ACC112 (cell line): Measurements from ENCODE around the gene ZNF33B.

Experiments
- H2AFZ ChIP-seq: fragments of 200-600 bp; sonication (generic); one replicate; pipeline ENCODE4 v1.6.0; 2017; ENCODE audit warnings: antibody characterized with exemption, low read length; ENCODE audit not compliant: unreplicated experiment
- H3K27ac ChIP-seq: fragments of 200-600 bp; sonication (generic); 2 replicates; pipeline ENCODE4 v1.5.1; 2014; ENCODE audit warnings: low read depth, mild to moderate bottlenecking, antibody characterized with exemption, low read length, moderate library complexity
- H3K27me3 ChIP-seq: fragments of 200-600 bp; sonication (generic); 2 replicates; pipeline ENCODE4 v1.6.1; 2014; ENCODE audit warnings: mild to moderate bottlenecking, antibody characterized with exemption, low read length, moderate library complexity, mixed read lengths; ENCODE audit not compliant: insufficient read depth
- H3K36me3 ChIP-seq: fragments of 200-600 bp; sonication (generic); 2 replicates; pipeline ENCODE4 v1.6.1; 2016; ENCODE audit warnings: mild to moderate bottlenecking, antibody characterized with exemption, low read length, moderate library complexity, mixed read lengths; ENCODE audit not compliant: insufficient read depth
- H3K4me1 ChIP-seq: fragments of 200-600 bp; sonication (generic); one replicate; pipeline ENCODE4 v1.6.1; 2016; ENCODE audit warnings: low read length, mixed read lengths; ENCODE audit not compliant: insufficient read depth, unreplicated experiment, control insufficient read depth
- H3K4me3 ChIP-seq: fragments of 200-600 bp; sonication (generic); 2 replicates; pipeline ENCODE4 v1.5.1; 2014; ENCODE audit warnings: mild to moderate bottlenecking, low read depth, low read length
- H3K79me2 ChIP-seq: fragments of 200-600 bp; sonication (generic); one replicate; pipeline ENCODE4 v1.6.0; 2016; ENCODE audit warnings: low read length; ENCODE audit not compliant: control insufficient read depth, unreplicated experiment, insufficient read depth

ZNF33B gene

DNA sequence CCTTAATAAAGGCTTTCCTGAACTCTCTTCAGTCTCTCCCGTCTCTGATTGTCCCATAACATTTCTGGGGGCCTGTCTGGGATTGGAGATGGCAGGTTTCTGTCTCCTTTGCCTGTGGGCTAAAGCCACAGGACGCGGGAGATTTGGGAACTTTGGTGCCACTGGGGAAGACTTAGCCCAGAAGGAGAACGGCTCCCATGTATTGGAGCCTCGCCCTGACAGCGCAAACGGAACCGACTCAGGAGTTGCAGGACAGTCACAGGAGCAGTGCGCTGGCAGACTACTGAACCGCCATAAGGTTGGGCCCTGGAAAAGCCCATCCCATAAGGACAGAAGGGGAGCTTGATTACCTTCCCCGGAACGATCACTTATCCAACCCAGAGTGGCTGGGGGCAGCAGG, 7.1 kb upstream of the ZNF33B start:
- H2AFZ ChIP-seq, result no peak overlapping the region
- H3K36me3 ChIP-seq, result no peaks in the 10 kb centered on the region
- H3K4me3 ChIP-seq, result no peak overlapping the region
- no peaks in the 10 kb centered on the region for H3K79me2 ChIP-seq
- H3K27ac ChIP-seq, result no peak overlapping the region
- peaks cover 33% of the 10 kb centered on the region for H3K27me3 ChIP-seq
- H3K4me1 ChIP-seq, result no peaks in the 10 kb centered on the region

DNA sequence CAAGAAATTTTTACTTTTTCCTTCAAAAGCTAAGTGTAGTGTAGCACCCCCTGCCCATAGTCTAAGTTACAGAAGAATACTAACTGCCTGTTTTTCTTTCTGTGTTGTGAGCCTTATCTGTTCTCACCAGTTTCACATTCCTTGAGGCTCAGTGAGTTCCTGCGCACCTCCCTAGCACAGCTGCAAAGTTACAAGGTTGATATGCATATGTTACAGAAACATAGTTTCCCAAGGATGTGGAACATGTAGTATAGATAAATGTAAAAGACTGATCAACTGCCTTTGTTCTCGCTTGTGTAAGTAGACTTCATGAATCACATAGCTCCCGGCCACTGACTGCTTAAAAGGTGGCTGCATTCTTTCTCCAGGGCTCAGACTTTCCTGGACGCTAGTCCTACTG, 6.7 kb upstream of the ZNF33B start:
- Histone ChIP-seq H3K36me3 (no peaks in the 10 kb centered on the region), H3K79me2 (no peaks in the 10 kb centered on the region), H3K4me3 (no peak overlapping the region), H3K27me3 (peaks cover 28% of the 10 kb centered on the region), H2AFZ (no peak overlapping the region), H3K4me1 (no peaks in the 10 kb centered on the region), H3K27ac (no peak overlapping the region)

DNA sequence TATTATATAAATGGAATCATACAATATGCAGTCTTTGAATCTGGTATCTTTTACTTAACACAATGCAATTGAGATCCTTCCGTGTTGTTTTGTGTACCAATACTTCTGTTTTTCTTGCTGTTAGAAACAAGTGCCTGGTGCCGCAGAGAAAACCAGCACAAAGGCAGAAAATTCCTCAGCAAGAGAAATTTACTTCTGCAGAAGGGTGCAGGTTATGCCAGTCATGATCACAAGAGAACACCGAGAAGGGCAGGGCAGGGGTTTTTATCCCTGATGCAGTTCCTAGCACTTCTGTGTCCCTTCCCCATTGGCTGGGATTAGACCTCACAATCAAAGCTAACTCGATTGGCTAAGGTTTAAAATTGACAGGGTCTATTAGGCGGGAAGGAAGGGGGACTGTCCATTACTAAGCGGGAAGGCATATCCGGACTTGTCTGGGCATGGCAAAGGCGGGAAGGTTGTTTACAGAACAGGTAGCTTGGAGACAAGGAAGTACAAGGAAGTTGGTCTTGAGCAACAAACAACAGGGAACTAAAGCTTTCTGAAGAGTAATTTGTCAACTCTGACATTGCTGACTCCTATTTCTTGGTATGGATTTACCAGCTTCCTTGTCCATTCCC, 2.4 kb upstream of the ZNF33B start:
- Histone ChIP-seq H3K27ac (no peak overlapping the region), H3K79me2 (peaks cover 3% of the 10 kb centered on the region), H3K36me3 (no peaks in the 10 kb centered on the region), H2AFZ (no peak overlapping the region), H3K4me3 (no peak overlapping the region), H3K4me1 (peaks cover 6% of the 10 kb centered on the region), H3K27me3 (peaks cover under 1% of the 10 kb centered on the region; the same call in 1 of the 2 replicates)

DNA sequence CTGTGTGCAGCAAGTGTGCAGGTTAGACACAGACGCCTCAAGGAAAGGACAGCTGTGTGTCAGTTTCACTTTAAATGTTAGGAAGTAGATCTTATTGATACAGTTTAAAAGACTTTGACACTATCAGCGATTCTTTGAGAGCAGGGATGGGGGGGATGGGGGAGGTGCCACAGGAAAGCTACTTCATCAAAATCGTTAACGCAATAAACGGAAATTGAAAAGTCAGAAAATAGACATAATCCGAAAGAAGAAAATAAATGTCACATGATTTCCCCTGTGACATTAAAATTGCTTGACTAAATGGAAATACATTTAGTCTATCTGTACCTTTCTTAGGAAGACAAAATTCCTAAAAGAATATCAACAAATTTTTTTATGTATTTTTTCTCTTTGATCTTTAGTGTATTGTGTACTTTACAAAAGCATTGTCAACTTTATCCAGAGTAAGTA, 476 bp upstream of the ZNF33B start:
- peak overlapping the region; percentile 77 for H2AFZ ChIP-seq
- peaks cover 3% of the 10 kb centered on the region for H3K79me2 ChIP-seq
- no peaks in the 10 kb centered on the region for H3K27me3 ChIP-seq
- H3K27ac ChIP-seq, result peak overlapping the region; percentile 75; the same call in 1 of the 2 replicates
- no peaks in the 10 kb centered on the region for H3K36me3 ChIP-seq
- H3K4me3 ChIP-seq, result peak overlapping the region; percentile 94
- peaks cover 6% of the 10 kb centered on the region for H3K4me1 ChIP-seq

DNA sequence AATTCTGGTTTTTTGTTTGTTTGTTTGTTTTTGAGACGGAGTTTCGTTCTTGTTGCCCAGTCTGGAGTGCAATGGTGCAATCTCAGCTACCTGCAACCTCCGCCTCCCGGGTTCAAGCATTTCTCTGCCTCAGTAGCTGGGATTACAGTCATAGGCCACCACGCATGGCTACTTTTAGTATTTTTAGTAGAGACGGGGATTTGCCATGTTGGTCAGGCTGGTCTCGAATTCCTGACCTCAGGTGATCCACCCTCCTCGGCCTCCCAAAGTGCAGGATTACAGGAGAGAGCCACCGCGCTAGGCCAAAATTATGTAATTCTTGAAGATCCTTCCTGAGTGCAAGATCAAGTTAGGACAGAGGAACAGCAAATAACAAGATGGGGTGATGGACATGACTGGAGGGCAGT, 719 bp downstream of the ZNF33B start:
- H3K36me3 ChIP-seq, result no peaks in the 10 kb centered on the region
- peak overlapping the region; percentile 94 for H3K4me3 ChIP-seq
- H3K27ac ChIP-seq, result peak overlapping the region; percentile 75; the same call in 1 of the 2 replicates
- peaks cover 3% of the 10 kb centered on the region for H3K79me2 ChIP-seq
- H3K4me1 ChIP-seq, result peaks cover 6% of the 10 kb centered on the region
- H3K27me3 ChIP-seq, result no peaks in the 10 kb centered on the region
- H2AFZ ChIP-seq, result peak overlapping the region; percentile 77

DNA sequence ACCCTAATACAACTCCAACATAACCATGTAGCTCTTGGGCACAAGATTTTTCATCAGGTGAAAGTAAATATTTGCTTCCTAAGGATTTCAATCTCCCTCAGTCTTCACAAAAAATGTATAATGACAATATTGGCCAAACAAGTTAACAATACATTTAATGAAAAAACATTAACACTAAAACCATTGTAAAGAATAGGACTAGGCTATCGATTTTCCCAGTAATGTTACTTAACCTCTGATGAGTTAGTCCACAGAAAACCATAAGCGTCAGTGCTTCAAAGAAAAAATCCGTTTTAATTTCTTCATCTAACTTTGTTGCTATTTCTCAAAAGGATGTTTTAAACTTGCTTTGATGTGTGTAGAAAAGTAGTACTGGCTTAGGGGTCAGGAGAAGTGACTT, 1.2 kb downstream of the ZNF33B start:
- Histone ChIP-seq H3K4me3 (peak overlapping the region; percentile 94), H2AFZ (peak overlapping the region; percentile 77), H3K79me2 (peaks cover 3% of the 10 kb centered on the region), H3K4me1 (peaks cover 6% of the 10 kb centered on the region), H3K27ac (no peak overlapping the region), H3K36me3 (no peaks in the 10 kb centered on the region), H3K27me3 (no peaks in the 10 kb centered on the region)

DNA sequence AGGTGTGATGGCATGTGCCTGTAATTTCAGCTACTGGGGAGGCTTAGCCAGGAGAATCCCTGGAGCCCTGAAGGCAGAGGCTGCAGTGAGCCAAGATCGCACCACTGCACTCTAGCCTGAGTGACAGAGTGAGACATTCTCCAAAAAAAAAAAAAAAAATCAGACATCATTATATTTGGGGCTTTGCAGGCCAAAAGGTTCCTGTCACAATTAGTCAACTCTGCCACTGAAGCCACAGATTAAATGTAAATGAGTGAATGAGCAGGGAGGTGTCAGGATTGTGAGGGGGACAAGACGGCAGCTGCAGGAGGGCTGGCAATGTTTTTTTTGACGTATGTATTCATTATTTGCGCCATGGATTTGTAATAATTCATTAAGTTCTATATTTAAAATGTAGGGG, 3.3 kb downstream of the ZNF33B start:
- peaks cover 6% of the 10 kb centered on the region for H3K4me1 ChIP-seq
- peaks cover 3% of the 10 kb centered on the region for H3K79me2 ChIP-seq
- no peak overlapping the region for H2AFZ ChIP-seq
- no peaks in the 10 kb centered on the region for H3K27me3 ChIP-seq
- H3K4me3 ChIP-seq, result no peak overlapping the region
- H3K36me3 ChIP-seq, result no peaks in the 10 kb centered on the region
- H3K27ac ChIP-seq, result no peak overlapping the region

DNA sequence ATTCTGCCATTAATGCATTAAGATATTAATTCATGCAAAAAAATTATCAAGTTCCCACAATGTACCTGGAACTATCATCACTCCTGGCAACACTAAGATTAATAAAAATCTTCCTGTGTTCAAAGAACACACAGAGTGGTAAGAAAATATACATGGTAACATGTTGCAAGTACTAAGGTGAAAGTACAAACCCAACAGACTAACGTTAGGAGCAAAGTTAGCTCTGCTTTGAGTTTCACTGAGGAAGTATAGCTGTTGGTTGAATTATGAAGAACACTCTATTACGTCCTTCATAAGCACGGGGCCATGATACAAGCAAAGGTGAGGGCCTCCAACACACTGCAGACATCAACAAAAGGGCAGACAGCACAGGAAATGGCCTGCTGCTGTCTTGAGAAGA, 5.8 kb downstream of the ZNF33B start:
- H3K27me3 ChIP-seq, result no peaks in the 10 kb centered on the region
- H3K27ac ChIP-seq, result no peak overlapping the region
- peaks cover 11% of the 10 kb centered on the region for H3K36me3 ChIP-seq
- H2AFZ ChIP-seq, result no peak overlapping the region
- peaks cover 6% of the 10 kb centered on the region for H3K4me1 ChIP-seq
- H3K79me2 ChIP-seq, result peaks cover under 1% of the 10 kb centered on the region
- H3K4me3 ChIP-seq, result no peak overlapping the region

DNA sequence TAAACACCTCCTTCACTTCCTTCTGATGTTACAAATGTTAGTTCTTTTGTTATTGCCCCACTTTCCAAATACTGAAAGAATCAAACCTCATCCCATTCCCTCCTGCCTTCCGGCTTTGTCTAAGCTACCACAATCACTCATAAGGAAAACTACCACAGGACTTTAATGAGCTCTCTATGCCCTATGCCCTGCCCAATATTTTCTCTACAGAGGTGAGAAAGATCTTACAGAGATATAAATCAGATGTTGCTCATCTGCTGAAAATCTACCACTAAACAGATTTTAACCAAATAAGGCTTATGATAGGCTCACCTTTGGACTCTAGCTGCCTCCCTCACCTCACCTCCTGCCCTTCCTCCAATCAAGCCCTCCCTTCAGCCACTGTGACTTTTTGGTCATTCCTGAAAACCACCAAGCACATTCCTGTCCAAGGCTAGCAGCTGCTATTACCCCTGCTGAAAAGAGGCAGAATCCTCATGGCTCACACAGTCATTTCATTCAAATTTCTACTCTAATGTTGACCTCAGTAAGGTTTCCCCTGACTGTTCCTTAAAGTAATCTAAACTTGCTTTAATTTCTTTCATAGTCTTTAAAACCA, 7.7 kb downstream of the ZNF33B start:
- H3K27ac ChIP-seq, result no peak overlapping the region
- no peaks in the 10 kb centered on the region for H3K79me2 ChIP-seq
- H3K4me1 ChIP-seq, result no peaks in the 10 kb centered on the region
- no peak overlapping the region for H2AFZ ChIP-seq
- no peaks in the 10 kb centered on the region for H3K27me3 ChIP-seq
- peaks cover 15% of the 10 kb centered on the region for H3K36me3 ChIP-seq
- no peak overlapping the region for H3K4me3 ChIP-seq

DNA sequence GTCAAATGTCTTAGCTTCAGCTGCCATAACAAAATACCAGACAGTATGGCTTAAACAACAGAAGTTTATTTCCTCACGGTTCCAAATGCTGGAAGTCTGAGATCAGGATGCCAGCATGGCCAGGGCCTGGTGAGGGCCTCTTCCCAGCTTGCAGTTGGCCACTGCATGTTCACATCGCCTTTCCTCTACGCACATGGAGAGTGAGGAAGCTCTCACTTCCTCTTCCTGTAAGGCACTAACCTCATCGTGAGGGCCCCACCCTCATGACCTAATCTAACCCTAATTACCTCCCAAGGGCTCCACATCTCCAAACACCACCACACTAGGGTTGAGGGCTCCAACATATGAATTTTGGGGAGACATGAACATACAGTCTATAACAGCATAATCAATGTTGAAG, 14.4 kb downstream of the ZNF33B start:
- H3K4me3 ChIP-seq, result no peak overlapping the region
- H3K27ac ChIP-seq, result no peak overlapping the region
- no peaks in the 10 kb centered on the region for H3K4me1 ChIP-seq
- no peaks in the 10 kb centered on the region for H3K79me2 ChIP-seq
- H3K36me3 ChIP-seq, result peaks cover 25% of the 10 kb centered on the region
- no peaks in the 10 kb centered on the region for H3K27me3 ChIP-seq
- H2AFZ ChIP-seq, result no peak overlapping the region

DNA sequence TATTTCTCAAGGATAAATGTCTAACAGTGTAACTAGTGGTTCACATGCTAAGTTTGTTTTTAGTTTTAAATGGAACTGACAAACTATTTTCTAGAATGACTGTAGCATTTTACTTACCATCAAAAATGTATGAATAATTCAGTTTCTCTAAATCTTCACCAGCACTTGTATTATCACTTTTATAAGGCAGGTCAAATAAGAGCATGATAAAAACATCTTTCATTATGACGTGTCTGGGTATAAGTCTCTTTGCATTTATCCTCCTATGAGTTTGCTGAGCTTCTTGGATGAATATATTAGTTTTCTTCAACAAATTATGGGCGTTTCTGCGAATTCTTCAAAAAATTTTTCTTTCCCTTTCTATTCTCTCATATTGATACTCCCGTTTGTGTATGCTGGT, 19.9 kb downstream of the ZNF33B start:
- no peaks in the 10 kb centered on the region for H3K27me3 ChIP-seq
- no peak overlapping the region for H2AFZ ChIP-seq
- peaks cover 11% of the 10 kb centered on the region; the same call in 1 of the 2 replicates for H3K36me3 ChIP-seq
- H3K4me3 ChIP-seq, result no peak overlapping the region
- no peaks in the 10 kb centered on the region for H3K4me1 ChIP-seq
- no peaks in the 10 kb centered on the region for H3K79me2 ChIP-seq
- no peak overlapping the region for H3K27ac ChIP-seq
